Cardiac muscle cell (in vitro differentiated cells and primary cell): ENCODE measurements around the gene TMEM11. TPM values are rescaled to one million over a fixed set of nuclear protein-coding genes. Genes with fewer than 3 reads are reported as not detected.
A peak's percentile ranks its signal among the peaks of the same experiment; 100 is the strongest.
"Not testable (repeated sequence)": the region's sequence is repeated elsewhere in the genome, so short reads cannot be mapped to it uniquely, and the experiment has no call there.

Experiments used
- DNase-seq, 2 donors: peaks; one replicate each; pipeline versions ENCODE4 v3.0.0 to v3.0.0-alpha.2; 2010 to 2017; ENCODE audit warnings: low read depth in 1 of 2, low spot score in 1 of 2
- H3K27ac ChIP-seq: fragments of 200-600 bp; sonication (generic); 2 replicates; pipeline ENCODE4 v1.5.1; 2016
- H3K27me3 ChIP-seq: fragments of 200-600 bp; sonication (generic); 2 replicates; pipeline ENCODE4 v1.6.0; 2016; ENCODE audit warnings: control low read depth
- H3K36me3 ChIP-seq: fragments of 200-600 bp; sonication (generic); 2 replicates; pipeline ENCODE4 v1.5.1; 2016; ENCODE audit warnings: control low read depth
- H3K4me1 ChIP-seq: fragments of 200-600 bp; sonication (generic); 2 replicates; pipeline ENCODE4 v1.8.1; 2017; ENCODE audit warnings: low read depth, mild to moderate bottlenecking, mixed run types
- H3K4me3 ChIP-seq: fragments of 200-600 bp; sonication (generic); 2 replicates; pipeline ENCODE4 v1.5.1; 2016; ENCODE audit warnings: mild to moderate bottlenecking
- H3K9me3 ChIP-seq: fragments of 200-600 bp; sonication (generic); 2 replicates; pipeline ENCODE4 v1.5.1; 2017; ENCODE audit warnings: low read depth, mild to moderate bottlenecking, control low read depth
- CTCF ChIP-seq: IDR thresholded peaks from 2 replicates; pipeline ENCODE4 v1.5.1; 2012; ENCODE audit warnings: low read depth, mild to moderate bottlenecking, low read length
- polyA plus RNA-seq: library from polyadenylated mRNA; unstranded; fragments of >200 nt; fragmentation: Nextera tagmentation; extraction: Ambion mirVana; gene quantifications from 2 replicates; pipeline ENCODE4 v1.2.1, GENCODE V29; 2016
- total RNA-seq: library from RNA; depleted of rRNA; stranded (reverse); fragments of >200 nt; gene quantifications from 2 replicates; pipeline ENCODE4 v1.2.3, GENCODE V29; 2016

TMEM11 gene
- total and polyA plus RNA-seq, 2 experiments from 2014 or later, result 37.9 to 91.0 TPM

- DNase-seq, result no peak
- Histone ChIP-seq H3K36me3 (no peaks in the 10 kb centered on the region), H3K27ac (no peak overlapping the region), H3K9me3 (no peaks in the 10 kb centered on the region), H3K4me3 (no peak overlapping the region), H3K27me3 (no peaks in the 10 kb centered on the region), H3K4me1 (no peaks in the 10 kb centered on the region)
- no peak for TF ChIP-seq CTCF
These were observed 14.9 kb upstream of the TMEM11 start for GRCh38 chr17:21228845-21229244.

GRCh38 chr17:21228111-21228510 lies 14.2 kb upstream of the TMEM11 start:
- H3K36me3 ChIP-seq, result no peaks in the 10 kb centered on the region
- DNase-seq, result no peak
- H3K27me3 ChIP-seq, result no peaks in the 10 kb centered on the region
- no peaks in the 10 kb centered on the region for H3K9me3 ChIP-seq
- no peak overlapping the region for H3K4me3 ChIP-seq
- peak overlapping the region; percentile 21 for H3K27ac ChIP-seq
- no peaks in the 10 kb centered on the region for H3K4me1 ChIP-seq
- TF ChIP-seq CTCF, result no peak

GRCh38 chr17:21227277-21227676 lies 13.3 kb upstream of the TMEM11 start:
- not testable (repeated sequence) for H3K9me3 ChIP-seq

GRCh38 chr17:21223086-21223485 lies 9.1 kb upstream of the TMEM11 start:
- TF ChIP-seq CTCF, result no peak
- no peak for DNase-seq
- H3K36me3 ChIP-seq, result no peaks in the 10 kb centered on the region

More at GRCh38 chr17:21227277-21227676, 13.3 kb upstream of the TMEM11 start:
- H3K4me1 ChIP-seq, H3K27ac ChIP-seq, H3K36me3 ChIP-seq, H3K27me3 ChIP-seq, DNase-seq, H3K4me3 ChIP-seq: not testable (repeated sequence)

GRCh38 chr17:21218831-21219380 lies 4.9 kb upstream of the TMEM11 start:
- H3K27ac ChIP-seq, result no peak overlapping the region
- H3K9me3 ChIP-seq, result no peaks in the 10 kb centered on the region
- H3K4me3 ChIP-seq, result no peak overlapping the region
- peaks cover 10% of the 10 kb centered on the region for H3K4me1 ChIP-seq
- no peak for DNase-seq
- no peaks in the 10 kb centered on the region for H3K27me3 ChIP-seq
- H3K36me3 ChIP-seq, result no peaks in the 10 kb centered on the region
- TF ChIP-seq CTCF, result no peak

More at GRCh38 chr17:21223086-21223485, 9.1 kb upstream of the TMEM11 start:
- Histone ChIP-seq H3K9me3 (no peaks in the 10 kb centered on the region), H3K4me1 (peaks cover under 1% of the 10 kb centered on the region), H3K27ac (no peak overlapping the region), H3K4me3 (no peak overlapping the region), H3K27me3 (no peaks in the 10 kb centered on the region)

GRCh38 chr17:21218101-21218500 lies 4.1 kb upstream of the TMEM11 start:
- Histone ChIP-seq H3K27ac (no peak overlapping the region), H3K4me3 (no peak overlapping the region), H3K27me3 (no peaks in the 10 kb centered on the region), H3K4me1 (peaks cover 11% of the 10 kb centered on the region), H3K9me3 (no peaks in the 10 kb centered on the region), H3K36me3 (no peaks in the 10 kb centered on the region)
- peak; percentile 33 to 38 for DNase-seq
- peak; percentile 6 for TF ChIP-seq CTCF
